ENCODE data around the gene TRIO. TPM values are rescaled to one million over a fixed set of nuclear protein-coding genes. Genes with fewer than 3 reads are reported as not detected.

The TRIO gene
- total and polyA plus RNA-seq, 2 donors (not counting 3 experiments of a cell fraction or from before 2014, with no cell fraction given): 82.9 to 248 TPM

- no TSS peak for BruUV-seq (replicated peaks)
- H3K9me1 ChIP-seq (replicated peaks; ENCODE audit: control insufficient read depth, extremely low read depth, insufficient read depth, low read length): no peaks in the 10 kb centered on the region
- H3K27me3 ChIP-seq (ENCODE audit: control insufficient read depth in 2 of 2, insufficient read depth in 2 of 2, low read length in 2 of 2): no peaks in the 10 kb centered on the region
- no peak overlapping the region for H3K9ac ChIP-seq (replicated peaks; ENCODE audit: extremely low read depth, insufficient read depth, low read length)
- ChIA-PET CTCF (interaction anchor here (1.6 to 3.9 kb wide), 2 partner anchors 9 to 160 kb away, joined by 6 to 38 read pairs; no protein-coding TSS in a partner anchor), POLR2A (no interaction called here)
- H2AFZ ChIP-seq (ENCODE audit: low read depth, low read length): no peak overlapping the region
- FAIRE-seq (no peak), DNase-seq (ENCODE audit: low read depth, low spot score) (no peak)
- H3K9me3 ChIP-seq (replicated peaks; ENCODE audit: control insufficient read depth, insufficient read depth, low read length): no peaks in the 10 kb centered on the region
- no peak overlapping the region for H3K4me3 ChIP-seq (replicated peaks in 1 of 3; ENCODE audit: insufficient read depth in 1 of 3, low read depth in 1 of 3, low read length in 3 of 3)
- no peaks in the 10 kb centered on the region for H3K36me3 ChIP-seq (ENCODE audit: control insufficient read depth in 2 of 2, extremely low read depth in 1 of 2, insufficient read depth in 2 of 2, low read length in 2 of 2)
- H3K79me2 ChIP-seq (ENCODE audit: control insufficient read depth, insufficient read depth, low read length): no peaks in the 10 kb centered on the region
- H3K27ac ChIP-seq (ENCODE audit: insufficient read depth, low read depth, low read length): no peak overlapping the region
- intact Hi-C loops (cut with micrococcal nuclease): no loop called here
- H3K4me2 ChIP-seq (ENCODE audit: insufficient read depth, low read length): no peak overlapping the region
- no peaks in the 10 kb centered on the region for H4K20me1 ChIP-seq (replicated peaks; ENCODE audit: control insufficient read depth, extremely low read depth, insufficient read depth, low read length)
- TF ChIP-seq CTCF (IDR thresholded peaks at IDR 0.05; ENCODE audit: extremely low read depth in 1 of 2, insufficient read depth in 1 of 2, low read depth in 1 of 2, low read length in 2 of 2) (no peak), MYC (IDR thresholded peaks at IDR 0.05; ENCODE audit: low read depth, low read length) (no peak), POLR2A (IDR thresholded peaks at IDR 0.05; ENCODE audit: low read depth, low read length) (no peak), POLR2AphosphoS5 (IDR thresholded peaks at IDR 0.05; ENCODE audit: insufficient read depth, low read depth, low read length) (no peak), GATA2 (IDR thresholded peaks at IDR 0.05; ENCODE audit: insufficient read depth, insufficient read length, low read depth, low read length) (no peak), JUN (IDR thresholded peaks at IDR 0.05; ENCODE audit: borderline replicate concordance, insufficient read depth, insufficient read length, low read depth) (no peak), FOS (IDR thresholded peaks at IDR 0.05; ENCODE audit: borderline replicate concordance, insufficient read depth, low read length) (no peak), EZH2 (IDR thresholded peaks at IDR 0.05; ENCODE audit: borderline replicate concordance, low read depth, low read length, severe bottlenecking) (no peak)
- TF ChIP-seq, protein P1, sequence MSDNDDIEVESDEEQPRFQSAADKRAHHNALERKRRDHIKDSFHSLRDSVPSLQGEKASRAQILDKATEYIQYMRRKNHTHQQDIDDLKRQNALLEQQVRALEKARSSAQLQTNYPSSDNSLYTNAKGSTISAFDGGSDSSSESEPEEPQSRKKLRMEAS (IDR thresholded peaks at IDR 0.05; ENCODE audit: insufficient read depth, insufficient read length): no peak
- dilution Hi-C loops (cut with MboI; ENCODE audit: extremely low pct_ligation_motif_present, low sequenced_read_pairs): loop anchor here (25.0 kb wide), 1 partner anchor 123 kb away; no protein-coding TSS in a partner anchor
- H3K4me1 ChIP-seq (ENCODE audit: control insufficient read depth, extremely low read depth, insufficient read depth, low read length): peaks cover 32% of the 10 kb centered on the region
These were observed 32.9 kb upstream of the TRIO start for GRCh38 chr5:14110196-14110595.
